Mucosa of rectum (tissue), 2 donors: ENCODE data around the gene PDE4D.

Experiments
- H3K27ac ChIP-seq, 2 donors: one replicate each; pipeline ENCODE4 v1.7.0; 2013; ENCODE audit warnings: inconsistent platforms in 2 of 2, low read depth in 2 of 2, low read length in 2 of 2
- H3K27me3 ChIP-seq, 2 donors: one replicate each; pipeline ENCODE4 v1.7.0; 2013; ENCODE audit warnings: low read length in 2 of 2; ENCODE audit not compliant: control insufficient read depth in 2 of 2, insufficient read depth in 2 of 2
- H3K36me3 ChIP-seq, 2 donors: one replicate each; pipeline ENCODE4 v1.7.0; 2013; ENCODE audit warnings: low read length in 2 of 2; ENCODE audit not compliant: control insufficient read depth in 2 of 2, insufficient read depth in 2 of 2
- H3K4me1 ChIP-seq, 2 donors: one replicate each; pipeline ENCODE4 v1.7.0; 2013; ENCODE audit warnings: low read length in 2 of 2, mild to moderate bottlenecking in 1 of 2; ENCODE audit not compliant: control insufficient read depth in 2 of 2, insufficient read depth in 2 of 2
- H3K4me3 ChIP-seq, 2 donors: one replicate each; pipeline ENCODE4 v1.7.0; 2013; ENCODE audit warnings: low read length in 2 of 2
- H3K9ac ChIP-seq, 2 donors: one replicate each; pipeline ENCODE4 v1.7.0; 2013; ENCODE audit warnings: low read length in 2 of 2, low read depth in 1 of 2, mild to moderate bottlenecking in 1 of 2
- H3K9me3 ChIP-seq, 2 donors: one replicate each; pipeline ENCODE4 v1.7.0; 2013; ENCODE audit warnings: low read length in 2 of 2; ENCODE audit not compliant: control insufficient read depth in 2 of 2
- donor health status: healthy.
- donor health status: Normal muscosa, but diverticular disease.

Gene PDE4D

DNA sequence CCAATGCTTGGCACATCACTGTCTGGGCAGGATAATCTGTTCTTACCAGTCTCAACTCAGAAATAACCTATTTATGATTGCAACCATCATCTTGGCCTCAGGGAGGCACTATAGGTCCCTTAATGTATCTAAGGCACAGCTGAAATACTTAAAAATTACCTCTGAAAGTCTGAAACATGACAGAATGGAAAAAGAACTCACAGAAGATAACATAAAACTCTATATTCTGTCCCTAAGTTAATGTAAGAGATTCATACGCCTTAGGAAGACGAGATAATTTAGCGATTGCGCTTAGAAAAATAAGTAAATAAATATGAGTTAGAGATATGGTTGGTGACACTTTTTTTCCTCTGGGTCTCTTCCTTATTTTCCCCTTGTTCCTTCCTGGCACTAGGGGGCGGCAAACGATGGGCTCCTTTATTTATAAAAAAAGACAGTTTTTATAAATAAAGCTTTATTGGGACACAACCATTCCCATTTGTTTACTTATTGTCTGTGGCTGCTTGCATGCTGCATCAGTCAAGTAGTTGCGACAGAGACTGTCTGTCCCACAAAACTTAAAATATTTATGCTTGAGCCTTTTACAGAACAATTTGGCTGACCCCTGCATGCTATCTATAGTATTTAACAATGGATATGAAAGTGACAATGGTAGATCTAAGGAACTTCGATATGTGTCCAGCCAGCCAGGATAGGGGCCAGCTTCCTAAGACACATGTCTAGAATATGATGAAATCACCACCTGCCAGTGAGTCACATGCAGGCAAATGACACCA lies 79.6 kb downstream of the PDE4D start:
- Histone ChIP-seq H3K4me3 (no peak overlapping the region), H3K4me1 (no peaks in the 10 kb centered on the region), H3K27me3 (no peaks in the 10 kb centered on the region), H3K27ac (no peak overlapping the region), H3K9me3 (no peaks in the 10 kb centered on the region), H3K36me3 (no peaks in the 10 kb centered on the region), H3K9ac (no peak overlapping the region)

DNA sequence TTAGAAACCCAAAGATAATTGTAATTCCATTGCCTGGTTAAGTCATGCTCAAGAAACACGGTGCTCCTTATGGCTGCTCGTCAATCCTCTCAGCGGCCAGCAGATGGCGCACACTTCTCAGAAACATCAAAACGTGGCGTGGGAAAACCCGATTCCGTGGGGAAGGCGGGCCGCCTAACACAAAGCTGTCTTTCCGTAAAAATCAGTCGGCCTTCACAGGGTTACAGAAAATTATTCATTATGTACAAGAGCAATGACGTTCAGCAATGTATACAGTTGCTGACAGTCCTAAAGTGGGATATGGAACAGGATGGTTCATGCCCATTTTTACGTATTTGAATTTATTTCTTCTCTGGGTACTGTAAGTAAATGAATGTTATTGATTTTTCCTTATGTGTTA lies 83.5 kb downstream of the PDE4D start:
- Histone ChIP-seq H3K36me3 (no peaks in the 10 kb centered on the region), H3K27ac (no peak overlapping the region), H3K9ac (no peak overlapping the region), H3K4me3 (peak overlapping the region in 1 of 2 donors; percentile 56), H3K4me1 (no peaks in the 10 kb centered on the region), H3K27me3 (no peaks in the 10 kb centered on the region), H3K9me3 (no peaks in the 10 kb centered on the region)

DNA sequence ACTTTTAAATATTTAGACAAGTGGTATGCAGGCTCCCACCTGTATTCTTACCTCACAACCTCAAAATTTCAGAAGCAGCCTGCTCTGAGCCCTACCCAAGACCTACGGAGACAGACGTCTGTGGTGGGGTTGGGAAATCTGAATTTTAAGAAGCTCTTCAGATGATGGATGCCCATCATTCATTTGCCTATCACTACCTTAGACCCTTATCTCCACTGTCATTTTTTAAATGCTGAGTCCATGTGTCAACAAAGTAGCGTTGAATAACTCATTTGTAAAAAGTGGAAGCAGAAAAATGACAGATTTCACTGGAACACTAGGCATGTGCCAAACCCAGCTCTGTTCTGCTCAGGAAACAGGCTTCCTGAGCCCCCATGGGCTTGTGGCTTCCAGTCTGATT lies 85.7 kb downstream of the PDE4D start:
- Histone ChIP-seq H3K36me3 (no peaks in the 10 kb centered on the region), H3K4me3 (no peak overlapping the region), H3K4me1 (no peaks in the 10 kb centered on the region), H3K27ac (no peak overlapping the region), H3K9ac (no peak overlapping the region), H3K27me3 (no peaks in the 10 kb centered on the region), H3K9me3 (no peaks in the 10 kb centered on the region)

DNA sequence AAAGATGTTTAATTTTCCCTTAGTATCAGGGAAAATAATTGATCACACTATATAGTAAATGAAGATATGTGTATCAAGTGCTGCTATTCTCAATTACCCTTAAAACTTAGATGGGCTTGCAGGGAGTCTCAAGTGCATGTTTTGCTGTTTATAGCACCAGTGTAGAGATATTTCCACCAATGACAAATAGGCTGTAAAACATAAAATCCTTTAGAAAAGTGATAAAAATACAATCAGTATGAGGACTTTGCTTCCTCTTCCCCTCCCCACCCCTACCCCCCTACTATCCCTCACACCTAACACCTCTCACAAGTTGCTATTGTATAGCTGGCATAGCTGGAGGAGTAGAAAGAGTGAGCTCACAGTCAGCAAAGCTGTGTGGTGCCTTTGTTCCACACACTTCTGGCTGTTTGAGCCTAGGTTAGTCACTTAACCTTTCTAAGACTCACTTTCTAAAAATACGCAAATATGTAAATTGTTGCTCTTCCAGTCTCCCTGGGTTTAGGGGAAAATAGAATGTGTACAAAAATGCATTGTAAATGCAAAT lies 93.1 kb downstream of the PDE4D start:
- Histone ChIP-seq H3K4me1 (peaks cover 7 to 13% of the 10 kb centered on the region in 2 donors), H3K4me3 (no peak overlapping the region), H3K9ac (no peak overlapping the region), H3K27ac (no peak overlapping the region), H3K36me3 (no peaks in the 10 kb centered on the region), H3K9me3 (no peaks in the 10 kb centered on the region), H3K27me3 (no peaks in the 10 kb centered on the region)

DNA sequence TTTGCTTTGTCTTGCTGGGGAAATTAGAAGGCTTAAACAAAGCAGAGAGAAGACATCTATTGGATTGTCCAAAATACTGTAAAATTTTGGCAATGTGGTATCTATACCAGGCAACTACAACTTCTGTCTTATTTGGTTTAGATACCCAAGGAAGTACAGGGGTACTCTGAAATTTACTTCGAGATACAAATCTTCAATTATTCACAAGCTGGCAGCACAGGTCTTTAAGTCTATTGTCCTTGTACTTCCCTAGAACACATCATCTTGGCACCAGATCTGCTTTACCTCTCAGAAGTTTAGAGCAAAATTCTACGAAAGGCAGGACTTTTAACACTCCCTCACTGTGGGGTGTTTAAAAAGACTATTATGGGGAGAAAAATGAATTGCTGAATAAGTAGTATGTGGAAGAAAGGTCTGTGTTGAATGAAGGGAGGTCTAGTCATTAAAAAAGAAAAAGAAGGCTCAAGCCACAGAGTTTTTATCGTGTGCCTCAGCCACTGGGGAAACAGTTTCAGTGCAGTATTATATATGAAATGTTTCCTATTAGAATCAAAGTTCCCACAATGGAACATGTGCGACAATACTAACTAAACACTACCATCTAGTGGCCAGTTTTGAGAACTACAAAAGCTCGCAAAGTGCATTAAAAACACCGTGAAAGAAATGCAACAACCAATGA lies 93.7 kb downstream of the PDE4D start:
- no peaks in the 10 kb centered on the region for H3K36me3 ChIP-seq
- H3K27me3 ChIP-seq, result no peaks in the 10 kb centered on the region
- peaks cover 7 to 13% of the 10 kb centered on the region in 2 donors for H3K4me1 ChIP-seq
- peak overlapping the region; percentile 31 to 44 for H3K27ac ChIP-seq
- no peaks in the 10 kb centered on the region for H3K9me3 ChIP-seq
- no peak overlapping the region for H3K9ac ChIP-seq
- peak overlapping the region; percentile 26 to 58 for H3K4me3 ChIP-seq

DNA sequence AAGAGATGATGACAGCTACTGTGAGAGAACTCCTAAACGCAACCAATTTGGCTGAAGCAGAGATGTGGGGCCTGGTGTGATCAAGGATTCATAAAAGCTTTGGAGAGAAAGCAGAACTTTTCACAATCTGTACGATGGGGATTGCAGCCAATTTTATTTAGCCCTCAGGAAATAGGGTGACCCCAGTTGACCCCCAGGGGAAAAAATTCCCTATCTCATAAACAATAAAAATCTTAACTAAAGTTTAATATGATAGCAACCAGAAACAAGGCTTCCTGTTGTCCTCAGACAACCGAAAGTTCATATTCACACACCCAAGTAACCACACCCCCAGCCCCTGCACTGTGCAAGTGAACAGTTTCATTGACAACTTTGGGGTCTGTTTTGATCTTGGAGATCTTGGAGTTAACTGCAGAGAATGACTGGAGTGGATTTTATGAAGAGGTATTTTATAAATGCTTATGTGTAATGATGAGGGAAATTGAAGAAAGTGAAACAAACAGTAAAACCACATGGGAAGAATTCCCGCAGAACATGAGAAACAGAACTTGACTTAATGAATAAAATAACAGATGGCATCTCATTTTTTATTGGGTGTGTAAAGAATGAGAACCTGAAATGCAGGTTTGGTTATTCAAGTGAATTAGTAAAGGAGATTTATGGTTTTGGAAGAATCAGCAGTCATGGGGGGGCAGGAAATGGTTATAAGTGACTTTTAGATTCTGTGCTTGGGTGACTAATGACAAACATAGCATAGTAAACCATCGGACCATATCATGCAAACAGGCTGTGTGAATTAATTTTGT lies 94.5 kb downstream of the PDE4D start:
- no peaks in the 10 kb centered on the region for H3K9me3 ChIP-seq
- H3K27me3 ChIP-seq, result no peaks in the 10 kb centered on the region
- peak overlapping the region; percentile 26 to 58 for H3K4me3 ChIP-seq
- H3K9ac ChIP-seq, result peak overlapping the region in 1 of 2 donors; percentile 11
- H3K27ac ChIP-seq, result peak overlapping the region; percentile 44 to 45
- H3K4me1 ChIP-seq, result peaks cover 7 to 13% of the 10 kb centered on the region in 2 donors
- H3K36me3 ChIP-seq, result no peaks in the 10 kb centered on the region

DNA sequence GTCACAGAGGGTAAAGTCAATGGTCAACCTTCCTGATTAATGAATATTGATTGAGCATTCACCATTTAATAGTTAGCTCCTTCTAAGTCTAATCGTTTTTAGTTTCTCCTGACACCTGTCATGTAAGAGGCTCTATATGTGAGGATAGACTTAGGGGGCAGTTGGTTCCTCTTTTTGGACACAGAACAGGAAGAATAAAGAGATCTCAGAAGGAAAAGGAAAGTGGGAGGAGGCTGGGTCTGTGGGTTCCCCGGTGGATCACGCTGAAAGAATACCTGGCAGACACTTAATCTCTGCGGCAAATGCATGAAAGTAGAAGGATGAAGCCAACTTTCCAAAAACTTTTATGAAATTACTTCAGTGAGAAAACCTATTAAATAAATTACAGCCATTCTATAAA lies 98.4 kb downstream of the PDE4D start:
- H3K27me3 ChIP-seq, result no peaks in the 10 kb centered on the region
- H3K27ac ChIP-seq, result no peak overlapping the region
- peaks cover 7 to 13% of the 10 kb centered on the region in 2 donors for H3K4me1 ChIP-seq
- no peak overlapping the region for H3K9ac ChIP-seq
- no peaks in the 10 kb centered on the region for H3K9me3 ChIP-seq
- no peaks in the 10 kb centered on the region for H3K36me3 ChIP-seq
- no peak overlapping the region for H3K4me3 ChIP-seq

DNA sequence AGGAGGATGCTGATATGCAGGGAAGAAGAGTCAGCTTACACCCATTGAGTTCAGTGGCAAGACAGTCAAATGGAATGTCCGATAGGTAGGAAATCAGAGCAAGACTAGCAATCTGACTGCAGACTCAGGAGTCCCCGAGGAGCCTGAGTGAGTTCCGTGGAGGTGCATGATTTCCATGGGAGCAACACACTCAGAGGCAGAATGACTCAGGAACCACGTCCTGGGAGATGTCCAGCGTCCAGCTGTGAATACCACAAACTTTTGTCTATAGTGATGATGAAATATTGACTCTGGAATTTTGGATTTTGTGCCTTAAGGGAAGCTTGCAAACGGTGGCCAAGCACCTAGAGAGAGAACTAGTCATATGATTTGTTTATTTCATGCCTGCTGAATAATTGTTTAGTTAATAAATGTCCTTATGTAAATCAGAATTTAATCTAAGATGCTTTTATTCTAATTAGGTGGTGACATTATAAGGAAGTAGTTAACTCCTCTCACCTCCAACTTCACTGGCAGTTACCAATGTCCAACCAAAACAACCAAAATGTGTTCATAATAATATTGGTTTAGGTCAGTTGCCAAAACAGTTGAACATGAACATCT lies 100.4 kb downstream of the PDE4D start:
- H3K27ac ChIP-seq, result no peak overlapping the region
- no peaks in the 10 kb centered on the region for H3K4me1 ChIP-seq
- no peaks in the 10 kb centered on the region for H3K36me3 ChIP-seq
- no peaks in the 10 kb centered on the region for H3K27me3 ChIP-seq
- H3K9me3 ChIP-seq, result no peaks in the 10 kb centered on the region
- no peak overlapping the region for H3K4me3 ChIP-seq
- H3K9ac ChIP-seq, result no peak overlapping the region

DNA sequence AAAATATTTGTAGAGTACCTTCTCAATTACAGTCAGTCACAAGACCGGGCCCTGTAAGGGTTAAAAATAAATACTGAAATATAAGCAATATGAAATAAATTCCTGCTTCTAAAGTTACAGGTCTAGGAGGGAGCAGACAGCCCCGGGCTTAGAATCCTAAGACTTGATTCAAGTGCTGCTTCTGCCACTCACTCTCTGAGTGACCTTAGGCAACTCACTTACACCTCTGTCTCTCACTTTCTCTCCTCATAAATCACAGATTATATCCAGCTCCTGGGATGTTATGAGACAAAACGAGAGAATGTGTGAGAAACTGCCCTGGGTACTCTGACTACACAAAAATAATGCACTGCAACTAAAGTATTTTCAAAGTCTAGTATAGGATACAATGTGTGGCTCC lies 101.9 kb downstream of the PDE4D start:
- Histone ChIP-seq H3K9ac (no peak overlapping the region), H3K27ac (no peak overlapping the region), H3K27me3 (no peaks in the 10 kb centered on the region), H3K9me3 (no peaks in the 10 kb centered on the region), H3K4me1 (no peaks in the 10 kb centered on the region), H3K4me3 (no peak overlapping the region), H3K36me3 (no peaks in the 10 kb centered on the region)
